Stomach (tissue), 9 donors: ENCODE measurements around the gene TMPRSS4. TPM values are rescaled to one million over a fixed set of nuclear protein-coding genes. Genes with fewer than 3 reads are reported as not detected.

Experiments
- DNase-seq, 2 donors: peaks; one replicate each; pipeline versions ENCODE4 v3.0.0 to v3.0.0-alpha.2; 2013 to 2019
- H3K27ac ChIP-seq, 5 donors: fragments of 200-600 bp in 4 of 5; sonication (generic) in 4 of 5; one replicate each; pipeline ENCODE4 v1.5.1; 2013 to 2019; ENCODE audit warnings: mild to moderate bottlenecking in 1 of 5, moderate library complexity in 1 of 5
- H3K27me3 ChIP-seq, 3 donors: fragments of 200-600 bp; sonication (generic); one replicate each; pipeline ENCODE4 v1.5.1; 2017 to 2019; ENCODE audit warnings: mixed run types in 1 of 3
- H3K36me3 ChIP-seq, 4 donors: fragments of 200-600 bp; sonication (generic); 1 replicate in 3 of 4; 2 replicates in 1 of 4; pipeline ENCODE4 v1.5.1; 2016 to 2019
- H3K4me1 ChIP-seq, 4 donors: fragments of 200-600 bp; sonication (generic); one replicate each; pipeline ENCODE4 v1.5.1; 2016 to 2019
- H3K4me3 ChIP-seq, 4 donors: fragments of 200-600 bp; sonication (generic) in 3 of 4; one replicate each; pipeline ENCODE4 v1.5.1; 2016 to 2019; ENCODE audit warnings: mild to moderate bottlenecking in 1 of 4
- H3K9me3 ChIP-seq, 4 donors: fragments of 200-600 bp; sonication (generic); one replicate each; pipeline ENCODE4 v1.5.1; 2016 to 2019
- CTCF ChIP-seq, 7 experiments: fragments of 450-650 bp in 4 of 7; fragments of 200-600 bp in 3 of 7; sonication (generic) in 3 of 7; IDR thresholded peaks; one replicate each; pipeline ENCODE4 v1.5.1; 2016 to 2019; ENCODE audit warnings: antibody characterized with exemption in 7 of 7, control low read depth in 2 of 7, mild to moderate bottlenecking in 1 of 7
- EP300 ChIP-seq: sonication (generic); formaldehyde crosslinking; IDR thresholded peaks from one replicate; pipeline ENCODE4 v1.6.1; 2017; ENCODE audit warnings: antibody characterized with exemption
- POLR2A ChIP-seq, 4 donors: fragments of 450-650 bp; IDR thresholded peaks; one replicate each; pipeline ENCODE4 v1.6.1; 2016; ENCODE audit warnings: antibody characterized with exemption in 4 of 4, control low read depth in 2 of 4, mild to moderate bottlenecking in 1 of 4, moderate library complexity in 1 of 4
- POLR2AphosphoS5 ChIP-seq, 3 donors: sonication (generic); formaldehyde crosslinking; IDR thresholded peaks; one replicate each; pipeline ENCODE4 v1.6.1; 2016; ENCODE audit warnings: antibody characterized with exemption in 3 of 3
- WGBS, 5 donors: extraction: QIAGEN DNeasy Blood & Tissue Kit in 3 of 5; methylation state at CpG; one replicate each; pipeline versions ENCODE4 v1.1.5 to v1.1.7; 2013 to 2018; 5-methylcytosine and 5-hydroxymethylcytosine counted together
- intact Hi-C: fragments of 100-400 bp; cut with DNase I; formaldehyde crosslinking; loops from one replicate; pipeline ENCODE4 v1.15.1; 2023; ENCODE audit warnings: low total_unique reads
- polyA plus RNA-seq, 3 donors: library from polyadenylated mRNA; stranded (reverse); fragments of 200-250 nt; gene quantifications; one replicate each; pipeline ENCODE4 v1.2.3, GENCODE V29; 2013
- total RNA-seq, 5 donors: library from RNA; depleted of rRNA; stranded (reverse); fragments of >200 nt; gene quantifications; one replicate each; pipeline versions ENCODE4 v1.1.0 to v1.2.3, GENCODE V29; 2014 to 2016
- donor health status: healthy with polysubstance abuse.
- donor health status: Bipolar disorder and iron deficiency.
- donor health status: healthy.

The TMPRSS4 gene
- total and polyA plus RNA-seq, 8 donors: 4.7 to 498 (median 18.1) TPM

GRCh38 chr11:118168316-118168715 is 91.4 kb downstream of the TMPRSS4 start:
- Histone ChIP-seq H3K4me1 (peaks cover 0 to 10% (median 8%) of the 10 kb centered on the region in 4 donors), H3K36me3 (no peaks in the 10 kb centered on the region), H3K9me3 (no peaks in the 10 kb centered on the region), H3K4me3 (no peak overlapping the region), H3K27me3 (peaks cover 0 to 72% (median 0%) of the 10 kb centered on the region in 3 donors), H3K27ac (no peak overlapping the region)
- 79 to 86% (median 81%) methylated on average over 8 of the region's 8 CpGs for WGBS, 5 donors
- intact Hi-C loops: no loop called here
- TF ChIP-seq EP300: no peak
- no peak for TF ChIP-seq POLR2A (IDR thresholded peaks at IDR 0.05)
- no peak for TF ChIP-seq CTCF (IDR thresholded peaks at IDR 0.05)
- TF ChIP-seq POLR2AphosphoS5 (IDR thresholded peaks at IDR 0.05): no peak
- DNase-seq: no peak

GRCh38 chr11:118168751-118169150 is 91.9 kb downstream of the TMPRSS4 start:
- Histone ChIP-seq H3K27me3 (peaks cover 0 to 72% (median 0%) of the 10 kb centered on the region in 3 donors), H3K27ac (no peak overlapping the region), H3K9me3 (no peaks in the 10 kb centered on the region), H3K4me1 (peaks cover 0 to 10% (median 8%) of the 10 kb centered on the region in 4 donors), H3K36me3 (no peaks in the 10 kb centered on the region), H3K4me3 (no peak overlapping the region)
- no peak for DNase-seq
- intact Hi-C loops: no loop called here
- 72 to 82% (median 77%) methylated on average over 3 of the region's 3 CpGs for WGBS, 5 donors
- TF ChIP-seq POLR2AphosphoS5 (IDR thresholded peaks at IDR 0.05) (no peak), CTCF (IDR thresholded peaks at IDR 0.05) (no peak), EP300 (no peak), POLR2A (IDR thresholded peaks at IDR 0.05) (no peak)

- 73 to 85% (median 79%) methylated on average over 7 of the region's 7 CpGs for WGBS, 5 donors
- Histone ChIP-seq H3K4me1 (peaks cover 0 to 10% (median 8%) of the 10 kb centered on the region in 4 donors), H3K9me3 (no peaks in the 10 kb centered on the region), H3K27me3 (peaks cover 0 to 64% (median 0%) of the 10 kb centered on the region in 3 donors), H3K4me3 (no peak overlapping the region), H3K27ac (no peak overlapping the region), H3K36me3 (no peaks in the 10 kb centered on the region)
- intact Hi-C loops: no loop called here
- DNase-seq: peak in 1 of 2 donors; percentile 49
- TF ChIP-seq EP300: no peak
- TF ChIP-seq POLR2A (IDR thresholded peaks at IDR 0.05): no peak
- no peak for TF ChIP-seq POLR2AphosphoS5 (IDR thresholded peaks at IDR 0.05)
- no peak for TF ChIP-seq CTCF (IDR thresholded peaks at IDR 0.05)
Observed at GRCh38 chr11:118169300-118170140, 92.6 kb downstream of the TMPRSS4 start.

- no peak overlapping the region for H3K27ac ChIP-seq
- no peaks in the 10 kb centered on the region for H3K9me3 ChIP-seq
- intact Hi-C loops: no loop called here
- peaks cover 0 to 14% (median 8%) of the 10 kb centered on the region in 4 donors for H3K4me1 ChIP-seq
- no peak for TF ChIP-seq EP300
- TF ChIP-seq POLR2A (IDR thresholded peaks at IDR 0.05): no peak
- H3K36me3 ChIP-seq: no peaks in the 10 kb centered on the region
- no peak for DNase-seq
- H3K27me3 ChIP-seq: peaks cover 0 to 58% (median 0%) of the 10 kb centered on the region in 3 donors
- WGBS, 5 donors: 81 to 89% (median 84%) methylated on average over 9 of the region's 9 CpGs
- H3K4me3 ChIP-seq: no peak overlapping the region
Observed at GRCh38 chr11:118170231-118170630, 93.4 kb downstream of the TMPRSS4 start.

- WGBS, 5 donors: 23 to 44% (median 37%) methylated on average over 7 to 8 of the region's 8 CpGs
- TF ChIP-seq POLR2A (IDR thresholded peaks at IDR 0.05): no peak
- no peak for TF ChIP-seq EP300
- no peak for TF ChIP-seq CTCF (IDR thresholded peaks at IDR 0.05)
- no peak for TF ChIP-seq POLR2AphosphoS5 (IDR thresholded peaks at IDR 0.05)
- intact Hi-C loops: no loop called here
- Histone ChIP-seq H3K4me3 (no peak overlapping the region), H3K27ac (no peak overlapping the region), H3K9me3 (no peaks in the 10 kb centered on the region), H3K4me1 (peaks cover 0 to 21% (median 11%) of the 10 kb centered on the region in 4 donors), H3K27me3 (peaks cover 0 to 59% (median 0%) of the 10 kb centered on the region in 3 donors), H3K36me3 (no peaks in the 10 kb centered on the region)
- peak in 1 of 2 donors; percentile 29 for DNase-seq
Observed at GRCh38 chr11:118170882-118171268, 94.0 kb downstream of the TMPRSS4 start.
